HG02840 (cell line): Measurements from ENCODE around the gene MFSD12.

Experiments
- ATAC-seq: cut with Tn5 transposase; IDR thresholded peaks from one replicate; pipeline ENCODE4 v1.9.1; 2021; ENCODE audit warnings: mild to moderate bottlenecking, moderate library complexity, moderate number of reproducible peaks; ENCODE audit not compliant: unreplicated experiment, low FRiP score

Gene MFSD12

DNA sequence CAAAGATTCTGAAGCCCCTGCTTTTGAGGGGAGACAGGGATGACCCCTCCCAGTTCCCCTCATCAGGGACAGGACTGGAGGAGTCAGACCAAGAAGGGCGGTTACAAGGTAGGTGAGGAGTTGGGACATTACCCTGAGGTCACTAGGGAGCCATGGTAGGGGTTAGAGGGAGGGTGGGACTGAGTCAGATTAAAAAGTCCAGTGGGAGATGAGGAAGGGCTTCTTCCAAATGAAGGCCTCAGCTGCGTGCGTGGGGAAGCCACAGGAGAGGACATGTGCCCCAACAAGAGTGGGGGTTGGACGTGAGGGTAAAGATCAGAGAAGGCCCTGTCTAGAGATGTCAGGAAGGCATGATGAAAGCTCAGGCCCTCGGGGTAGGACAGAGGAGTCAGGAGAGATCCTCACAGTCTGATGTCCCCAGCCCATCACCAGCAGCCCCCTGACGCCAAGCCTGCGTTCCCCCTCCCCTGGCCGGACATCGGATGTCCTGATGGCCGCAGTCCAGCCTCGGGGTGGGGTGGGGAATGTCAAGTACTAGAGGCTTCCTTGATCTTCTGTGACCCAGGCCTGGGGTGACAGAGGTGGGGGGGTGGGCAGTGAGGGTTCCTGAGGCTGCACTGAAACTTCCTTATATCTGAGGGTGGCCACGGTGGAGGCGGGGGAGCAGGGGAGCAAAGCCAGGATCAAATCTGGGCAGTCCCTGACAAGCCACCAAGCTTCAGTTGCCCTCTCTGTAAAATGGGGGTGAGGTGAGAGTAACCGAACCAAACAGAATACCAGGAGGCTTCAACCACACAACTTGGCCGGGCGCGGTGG, 6.5 kb upstream of the MFSD12 start:
- no peak for ATAC-seq

DNA sequence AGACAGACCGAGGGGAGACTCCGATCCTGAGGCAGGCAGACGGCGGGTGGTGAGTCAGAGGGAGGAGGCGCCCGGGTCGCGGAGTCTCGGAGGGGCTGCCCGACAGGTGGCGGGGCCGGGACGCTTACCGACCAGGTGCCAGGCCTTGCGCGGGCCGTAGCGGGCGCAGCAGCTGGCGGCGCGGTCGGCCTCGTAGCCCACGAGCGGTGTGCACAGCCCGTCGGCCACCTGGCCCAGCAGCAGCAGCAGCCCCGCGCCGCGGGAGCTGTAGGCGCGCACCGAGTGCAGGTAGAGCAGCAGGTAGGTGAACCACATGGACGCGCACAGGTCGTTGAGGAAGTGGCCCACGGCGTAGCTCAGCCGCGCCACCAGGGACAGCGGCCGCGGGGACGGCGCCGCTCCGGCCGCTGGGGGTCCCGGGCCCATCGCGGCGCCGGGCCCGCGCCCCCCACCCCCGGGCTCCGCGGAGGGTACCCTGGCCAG, 367 bp downstream of the MFSD12 start:
- ATAC-seq = peak; percentile 37

DNA sequence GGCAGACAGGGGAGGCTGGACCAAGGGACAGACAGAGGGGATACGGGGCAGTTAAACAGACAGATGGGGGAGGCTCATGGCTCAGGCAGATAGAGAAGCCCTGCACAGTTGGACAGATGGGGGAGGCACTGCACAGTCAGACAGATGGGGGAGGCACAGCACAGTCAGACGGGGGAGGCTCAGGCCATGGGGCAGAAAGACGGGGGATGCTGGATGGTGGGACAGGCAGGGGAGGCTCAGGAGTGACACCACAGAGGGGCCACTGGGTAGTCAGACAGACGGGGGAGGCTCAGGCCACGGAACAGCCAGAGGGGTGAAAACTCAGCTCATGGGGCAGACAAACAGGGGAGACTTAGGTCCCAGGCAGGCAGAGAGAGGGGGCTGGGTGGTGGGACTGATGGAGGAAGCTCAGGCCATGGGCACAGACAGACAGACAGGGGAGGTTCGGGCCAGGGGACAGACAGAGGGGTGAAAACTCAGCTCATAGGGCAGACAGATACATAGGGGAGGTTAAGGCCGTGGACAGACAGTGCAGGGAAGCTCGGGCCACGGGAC, 886 bp downstream of the MFSD12 start:
- no peak for ATAC-seq

DNA sequence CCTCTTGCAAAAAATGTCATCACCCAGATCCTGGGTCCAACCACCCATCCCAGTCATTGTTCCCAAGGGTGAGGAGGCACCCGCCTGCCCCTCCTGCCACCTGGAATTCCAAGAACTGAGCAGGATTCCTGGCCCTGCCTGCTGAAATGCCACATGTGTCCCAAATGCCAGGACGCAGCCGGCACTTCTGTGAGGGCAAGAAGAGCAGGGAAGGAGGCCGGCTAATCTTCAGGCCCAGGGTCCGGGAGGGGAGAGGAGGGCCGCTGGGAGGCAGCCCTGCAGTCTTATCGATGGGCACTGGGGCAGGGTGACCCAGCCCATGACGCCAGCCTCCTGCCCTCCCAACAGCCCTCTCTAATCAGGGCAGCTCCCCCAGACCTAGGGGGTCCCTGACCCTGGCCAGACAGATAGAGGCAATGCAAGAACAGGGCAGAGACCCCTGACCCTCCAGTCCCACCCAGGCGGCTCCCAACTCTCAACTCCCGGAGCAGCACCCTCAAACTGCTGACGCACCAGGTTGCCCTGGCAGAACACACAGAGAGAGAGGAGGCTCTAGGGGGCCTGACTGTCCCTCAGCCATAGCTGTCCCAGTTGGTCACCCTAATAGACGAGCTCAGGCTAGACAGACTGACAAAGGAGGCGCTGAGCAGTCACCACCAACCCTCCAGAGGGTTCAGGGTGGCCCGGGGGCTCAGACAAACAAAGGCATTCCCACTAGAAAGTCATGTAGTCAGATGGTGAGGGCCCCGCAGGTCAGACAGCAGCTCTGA, 1.5 kb downstream of the MFSD12 start:
- ATAC-seq = no peak

DNA sequence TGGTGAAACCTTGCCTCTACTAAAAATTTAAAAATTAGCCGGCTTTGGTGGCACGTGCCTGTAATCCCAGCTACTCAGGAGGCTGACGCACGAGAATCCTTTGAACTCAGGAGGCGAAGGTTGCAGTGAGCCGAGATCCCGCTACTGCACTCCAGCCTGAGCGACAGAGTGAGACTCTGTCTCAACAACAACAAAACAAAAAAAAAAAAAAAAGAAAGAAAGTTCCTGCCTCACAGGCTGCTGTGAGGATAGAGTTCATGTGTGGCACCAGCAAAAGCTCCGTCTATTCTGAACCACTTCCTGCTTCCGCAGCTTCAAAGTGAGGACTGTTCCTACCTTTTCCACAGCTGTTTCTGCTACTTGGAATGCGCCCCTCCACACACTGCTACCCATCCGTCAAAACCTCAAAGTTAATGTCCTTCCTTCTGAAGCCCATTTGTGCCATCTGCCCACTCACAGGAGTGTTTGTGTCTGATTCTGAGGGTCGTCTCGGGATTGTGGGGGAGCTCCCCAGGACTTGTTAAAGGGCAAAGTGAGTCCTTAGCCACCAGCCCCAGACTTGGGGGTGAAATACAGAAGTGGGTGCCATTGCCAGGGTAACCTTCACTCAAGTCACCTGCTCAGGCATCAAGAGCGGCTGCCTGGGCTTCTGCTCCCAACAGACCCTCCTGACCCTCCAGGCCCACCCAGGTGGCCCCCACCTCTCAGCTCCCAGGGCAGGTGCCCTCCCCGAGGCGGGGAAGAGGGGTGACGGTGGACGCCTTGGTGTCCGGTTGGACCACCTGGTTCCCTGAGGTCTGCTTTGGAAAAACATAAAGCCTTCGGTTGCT, 2.9 kb downstream of the MFSD12 start:
- no peak for ATAC-seq

DNA sequence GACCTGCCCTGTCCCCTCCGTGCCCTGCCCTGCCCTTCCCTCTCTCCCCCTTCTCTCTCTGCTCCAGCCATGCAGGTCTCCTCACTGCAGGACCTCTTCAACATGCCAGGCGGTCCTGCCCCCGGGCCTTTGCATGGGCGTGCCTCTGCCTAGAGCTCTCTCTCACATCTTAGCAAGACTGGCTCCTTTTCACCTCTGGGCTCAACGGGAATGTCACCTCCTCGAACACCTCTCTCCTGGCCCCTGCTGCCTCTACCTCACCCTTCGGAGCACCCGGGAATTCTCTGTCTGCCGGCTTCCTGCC, 5.6 kb downstream of the MFSD12 start:
- no peak for ATAC-seq

DNA sequence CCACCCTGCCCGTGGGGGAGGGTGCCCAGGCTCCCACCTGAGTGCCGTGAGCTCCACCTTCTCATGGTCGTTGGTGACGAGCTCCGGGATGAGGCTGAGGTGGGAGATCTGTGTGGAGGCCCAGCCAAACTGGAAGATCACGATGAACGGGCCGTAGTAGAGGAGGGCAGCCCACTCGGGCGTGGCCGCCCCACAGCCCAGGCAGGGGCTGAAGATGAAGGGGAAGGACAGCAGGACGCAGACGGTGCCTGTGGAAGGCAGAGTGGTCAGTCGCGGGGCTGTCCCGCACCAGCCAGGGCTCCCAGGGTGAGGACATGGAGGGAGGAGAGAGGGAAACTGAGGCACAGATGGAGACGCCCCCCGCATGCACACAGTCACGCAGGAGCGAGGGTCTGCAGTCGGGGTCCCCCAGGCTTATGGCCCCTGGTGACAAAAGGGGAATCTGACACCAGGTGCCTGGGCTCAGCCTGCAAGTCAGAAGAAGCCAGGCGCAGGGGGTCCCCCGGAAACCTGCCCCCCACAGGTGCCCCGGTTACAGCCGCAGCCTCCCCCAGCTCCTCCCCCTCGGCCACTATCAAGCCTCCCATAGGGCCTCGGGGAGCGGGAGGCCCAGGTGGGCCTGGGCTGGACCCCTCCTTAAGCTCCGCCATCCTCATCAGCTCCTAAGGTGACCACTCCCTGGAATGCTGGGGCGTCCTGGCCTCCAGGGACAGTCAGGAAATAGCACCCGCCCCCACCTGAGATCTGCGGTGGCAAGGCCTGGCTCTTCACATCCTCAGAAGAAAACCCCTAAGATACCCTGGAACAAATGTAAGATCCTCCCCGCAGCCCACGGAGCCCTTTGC, 6.2 kb downstream of the MFSD12 start:
- ATAC-seq = no peak

DNA sequence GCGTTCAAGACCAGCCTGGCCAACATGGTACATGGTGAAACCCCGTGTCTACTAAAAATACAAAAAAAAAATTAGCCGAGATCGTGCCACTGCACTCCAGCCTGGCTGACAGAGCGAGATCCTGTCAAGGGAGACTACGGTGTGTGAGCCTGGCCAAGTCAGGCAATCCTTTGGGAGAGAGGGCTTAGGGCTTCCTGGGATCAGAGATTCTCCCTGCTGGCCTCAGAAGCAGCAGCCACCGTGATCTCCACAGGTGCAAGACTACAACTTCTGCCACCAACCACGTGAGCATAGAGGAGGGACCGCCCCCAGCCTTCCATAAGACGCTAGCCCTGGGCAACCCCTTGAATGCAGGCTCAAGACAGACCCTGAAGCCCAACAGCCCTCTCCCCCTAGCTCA, 7.6 kb downstream of the MFSD12 start:
- no peak for ATAC-seq

DNA sequence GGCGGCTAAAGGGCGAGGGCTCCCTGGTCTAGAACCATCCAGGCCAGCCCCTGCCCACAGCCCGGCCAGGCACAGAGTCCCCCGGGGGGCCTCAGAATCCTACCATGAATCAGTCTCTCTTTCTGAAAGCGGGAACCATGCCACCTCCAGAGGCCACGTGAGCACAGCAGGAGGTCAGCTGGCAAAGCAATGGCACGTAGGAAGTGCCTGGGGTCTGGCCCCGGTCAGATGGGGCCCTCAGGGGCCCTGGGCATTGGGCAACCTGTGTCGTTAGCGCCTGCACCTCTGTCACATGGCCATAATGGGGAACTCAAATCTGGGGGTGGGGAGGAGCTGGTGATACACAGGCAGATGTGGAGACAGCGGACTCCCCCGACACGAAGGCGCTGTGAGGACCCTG, 8.8 kb downstream of the MFSD12 start:
- no peak for ATAC-seq

DNA sequence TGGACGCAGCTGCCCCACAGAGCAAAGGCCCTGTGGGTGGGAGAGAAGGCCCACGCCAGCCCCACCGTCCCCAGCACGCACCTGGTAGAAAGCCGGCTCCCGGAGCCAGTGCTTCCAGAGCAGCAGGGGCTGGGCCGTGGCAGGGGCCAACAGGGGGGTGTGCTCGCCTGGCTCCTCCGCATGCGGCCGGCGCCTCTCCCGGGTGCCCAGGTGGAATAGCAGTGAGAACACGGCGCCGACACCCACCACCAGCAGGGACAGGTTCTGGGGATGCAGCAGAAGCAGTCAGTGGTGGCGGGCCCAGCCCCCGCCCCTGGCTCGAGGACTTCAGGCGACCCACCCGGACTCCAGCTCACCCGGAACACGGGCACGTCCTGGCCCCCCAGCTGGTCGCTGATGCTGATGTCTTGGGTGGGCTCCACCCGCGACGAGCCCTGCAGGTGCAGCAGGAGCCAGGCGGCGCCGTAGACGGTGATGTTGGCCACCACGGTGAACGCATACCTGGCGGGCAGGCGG, 9.6 kb downstream of the MFSD12 start:
- ATAC-seq = no peak

DNA sequence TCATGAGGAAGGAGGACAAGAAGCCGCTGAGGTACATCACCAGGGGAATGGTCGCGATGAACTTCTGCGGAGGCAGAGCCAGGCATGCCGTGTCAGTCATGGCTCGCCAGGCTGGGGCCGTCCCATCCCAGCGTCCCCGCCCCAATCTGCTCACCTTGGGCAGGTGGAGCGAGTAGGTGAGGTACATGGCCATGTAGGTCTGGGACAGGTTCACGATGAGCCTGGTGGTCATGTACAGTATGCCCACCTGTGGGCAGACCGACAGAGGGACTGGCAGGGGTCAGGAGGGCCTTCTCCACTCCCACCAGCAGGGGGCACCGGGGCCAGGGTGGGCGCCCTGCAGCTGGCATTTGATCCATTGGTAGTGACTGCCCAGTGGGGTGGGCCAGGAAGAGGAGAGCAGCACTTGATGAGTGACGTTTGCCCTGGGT, 10.1 kb downstream of the MFSD12 start:
- ATAC-seq = no peak

DNA sequence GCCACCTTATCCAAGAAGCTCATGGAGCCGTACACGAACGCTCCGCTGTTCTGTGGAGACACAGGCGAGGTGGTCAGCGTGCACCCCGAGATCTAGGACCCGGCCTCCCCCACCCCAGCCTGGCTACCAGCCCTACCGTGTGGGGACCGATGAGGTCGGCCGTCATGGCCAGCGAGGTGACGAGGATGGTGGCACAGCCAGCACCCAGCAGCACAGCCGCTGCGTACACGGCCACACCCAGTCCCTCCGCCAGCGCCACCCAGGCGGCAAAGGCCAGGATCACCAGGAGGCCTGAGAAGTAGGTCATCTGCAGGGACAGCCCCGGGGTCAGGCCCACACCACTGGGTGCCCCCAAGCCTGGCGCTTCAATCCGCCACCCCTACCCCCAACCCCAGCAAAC, 11.3 kb downstream of the MFSD12 start:
- ATAC-seq = no peak

DNA sequence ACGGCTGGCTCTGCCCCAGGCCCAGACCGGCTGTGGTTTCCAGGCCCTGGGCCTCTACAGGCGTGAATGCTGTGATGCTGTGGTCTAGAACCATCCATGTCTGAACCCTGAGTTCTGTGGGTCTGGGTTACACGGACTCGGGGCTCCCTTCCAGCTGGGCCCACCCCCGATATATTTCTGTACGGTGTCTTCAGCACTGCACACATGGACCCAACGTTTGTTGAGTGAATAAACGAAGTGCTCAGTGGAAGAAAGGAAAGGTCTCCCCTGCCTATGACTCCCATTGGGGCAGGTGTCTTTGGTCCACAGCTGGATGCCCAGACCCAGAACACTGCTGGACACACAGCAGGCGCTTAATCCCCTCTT, 11.7 kb downstream of the MFSD12 start:
- no peak for ATAC-seq

DNA sequence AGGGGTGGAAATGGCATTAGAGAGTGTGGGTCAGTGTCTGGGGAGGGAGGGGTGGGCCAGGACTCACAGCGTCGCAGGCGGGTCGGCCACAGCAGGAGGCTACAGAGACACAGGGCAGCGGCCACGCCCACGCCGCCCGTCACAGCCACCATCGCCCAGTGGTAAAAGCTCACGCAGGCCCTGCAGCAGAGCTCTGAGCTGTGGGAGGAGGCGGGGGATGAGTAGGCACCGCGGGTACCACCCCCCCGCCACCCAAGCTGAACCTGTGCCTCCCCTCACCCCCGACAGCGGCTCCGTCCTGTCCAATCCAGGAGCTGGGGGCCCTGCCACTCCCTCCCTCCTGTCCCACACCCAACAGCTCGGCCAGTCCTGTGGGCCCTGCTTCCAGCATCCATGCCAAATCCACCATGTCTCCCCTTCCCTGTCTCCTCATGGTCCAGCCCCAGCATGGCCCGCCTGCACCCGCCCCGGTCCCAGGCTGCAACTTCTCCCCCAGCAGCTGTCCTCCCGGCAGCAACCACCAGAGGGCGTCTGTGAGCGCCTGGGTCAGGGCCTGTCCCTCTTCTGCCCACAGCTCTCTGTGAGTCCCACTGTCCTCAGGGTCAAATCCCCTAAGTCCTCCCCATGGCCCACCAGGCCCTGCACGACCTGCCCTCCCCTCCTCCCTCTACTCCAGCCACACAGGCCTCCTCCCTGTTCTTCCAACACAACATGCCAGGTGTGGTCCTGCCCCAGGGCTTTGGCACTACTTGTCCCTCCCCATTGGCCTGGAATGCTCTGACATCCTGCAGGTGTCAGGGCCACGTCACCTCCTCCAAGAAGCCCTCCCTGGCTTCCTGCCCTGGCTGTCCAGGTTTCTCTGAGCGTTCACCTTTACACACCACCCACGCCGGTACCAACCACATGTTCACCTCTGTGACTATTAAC, 12.4 kb downstream of the MFSD12 start:
- no peak for ATAC-seq

DNA sequence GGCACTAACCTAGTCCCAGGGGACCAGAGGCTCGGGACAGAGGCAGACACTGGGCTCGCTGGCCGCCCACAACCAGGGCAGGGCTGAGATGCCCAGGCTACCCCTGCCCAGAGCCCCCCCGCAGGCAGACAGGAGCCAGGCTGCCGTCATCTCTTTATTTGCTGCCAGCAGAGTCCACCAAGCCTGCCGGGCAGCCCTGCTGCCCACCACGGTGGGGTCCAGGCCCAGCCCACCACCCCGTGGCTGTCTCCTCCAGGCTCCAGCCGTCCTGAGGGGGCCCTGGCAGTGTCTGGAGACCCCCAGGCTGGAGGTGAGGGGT, 13.4 kb downstream of the MFSD12 start:
- ATAC-seq = no peak

DNA sequence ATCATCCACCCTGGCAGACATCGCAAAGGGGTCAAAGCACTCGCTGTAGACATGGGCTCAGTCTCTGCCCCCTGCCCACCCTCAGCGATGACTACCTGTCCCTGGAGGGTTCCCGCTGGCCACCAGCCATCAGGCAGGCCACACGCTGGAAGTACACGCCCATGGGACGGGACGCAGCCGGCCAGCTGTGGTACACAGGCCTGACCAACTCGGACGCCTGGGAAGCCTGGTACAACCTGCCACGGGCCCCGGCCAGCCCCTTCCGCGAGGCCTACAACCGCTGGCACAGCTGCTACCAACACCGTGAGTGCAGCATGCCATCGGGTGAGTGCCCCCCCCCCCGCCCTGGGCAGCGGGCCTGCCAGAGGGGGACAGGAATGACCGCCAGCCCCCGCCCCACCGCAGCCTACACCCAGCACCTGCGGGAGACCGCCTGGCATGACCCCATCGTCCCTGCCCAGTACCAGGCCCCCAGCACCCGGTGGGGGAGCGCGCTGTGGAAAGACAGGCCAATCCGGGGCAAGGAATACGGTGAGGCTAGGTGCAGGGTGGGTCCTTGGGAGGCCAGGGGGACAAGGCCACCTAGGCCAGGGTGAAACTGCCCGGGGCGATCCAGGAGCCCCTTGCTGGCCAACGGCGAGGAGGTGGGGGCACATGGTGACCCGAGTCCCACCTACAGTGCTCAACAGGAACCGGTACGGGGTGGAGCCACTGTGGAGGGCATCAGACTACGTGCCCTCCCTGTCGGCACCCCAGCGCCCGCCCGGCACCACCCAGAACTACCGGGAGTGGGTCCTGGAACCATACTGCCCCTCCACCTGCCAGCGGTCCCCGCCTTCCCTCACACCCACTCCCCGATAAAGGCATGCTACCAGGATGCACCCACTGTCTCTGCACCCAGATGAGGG, 14.0 kb downstream of the MFSD12 start:
- no peak for ATAC-seq

DNA sequence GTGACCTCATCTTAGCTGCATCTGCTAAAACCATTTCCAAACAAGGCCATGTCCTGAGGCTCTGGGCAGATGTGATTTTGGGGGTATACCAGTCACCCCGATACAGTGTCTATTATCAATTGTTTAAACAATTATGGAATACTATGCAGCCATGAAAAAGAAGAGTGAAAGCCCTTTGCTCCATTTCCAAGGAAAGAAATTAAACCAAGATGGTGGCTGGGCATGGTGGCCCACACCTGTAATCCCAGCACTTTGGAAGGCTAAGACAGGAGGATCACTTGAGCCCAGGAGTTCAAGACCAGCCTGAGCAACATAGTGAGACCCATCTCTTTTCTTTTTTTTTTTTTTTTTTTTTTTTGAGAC, 17.6 kb downstream of the MFSD12 start:
- ATAC-seq = no peak
